Neural progenitor cell (in vitro differentiated cells): Measurements from ENCODE around the gene ELMO1. TPM values are rescaled to one million over a fixed set of nuclear protein-coding genes. Genes with fewer than 3 reads are reported as not detected.

Source experiments
- DNase-seq: peaks from one replicate; pipeline ENCODE4 v3.0.0-alpha.2; 2016; ENCODE audit warnings: low spot score
- H2AFZ ChIP-seq: fragments of 200-600 bp; sonication (generic); replicated peaks from 2 replicates; pipeline ENCODE4 v1.6.1; 2016; ENCODE audit warnings: antibody characterized with exemption
- H3F3A ChIP-seq: fragments of 200-600 bp; sonication (generic); 2 replicates; pipeline ENCODE4 v1.6.1; 2016; ENCODE audit warnings: antibody characterized with exemption, low read depth
- H3K27ac ChIP-seq: fragments of 200-600 bp; sonication (generic); 2 replicates; pipeline ENCODE4 v1.5.1; 2016; ENCODE audit warnings: mild to moderate bottlenecking
- H3K27me3 ChIP-seq: fragments of 200-600 bp; sonication (generic); 2 replicates; pipeline ENCODE4 v1.6.1; 2016; ENCODE audit warnings: mild to moderate bottlenecking, moderate library complexity
- H3K36me3 ChIP-seq: fragments of 200-600 bp; sonication (generic); 2 replicates; pipeline ENCODE4 v1.5.1; 2016
- H3K4me1 ChIP-seq: fragments of 200-600 bp; sonication (generic); 2 replicates; pipeline ENCODE4 v1.6.1; 2016; ENCODE audit warnings: mixed run types
- H3K4me2 ChIP-seq: fragments of 200-600 bp; sonication (generic); 2 replicates; pipeline ENCODE4 v1.6.1; 2016
- H3K4me3 ChIP-seq: fragments of 200-600 bp; sonication (generic); 2 replicates; pipeline ENCODE4 v1.5.1; 2016
- H3K79me2 ChIP-seq: fragments of 200-600 bp; sonication (generic); 2 replicates; pipeline ENCODE4 v1.6.1; 2016; ENCODE audit warnings: low read depth
- H3K9ac ChIP-seq: fragments of 200-600 bp; sonication (generic); 2 replicates; pipeline ENCODE4 v1.6.1; 2016
- H3K9me3 ChIP-seq: fragments of 200-600 bp; sonication (generic); 2 replicates; pipeline ENCODE4 v1.5.1; 2016; ENCODE audit warnings: low read depth
- H4K20me1 ChIP-seq: fragments of 200-600 bp; sonication (generic); 2 replicates; pipeline ENCODE4 v1.6.1; 2016; ENCODE audit warnings: low read depth
- H3K27ac Mint-ChIP-seq: 3 replicates; pipeline ENCODE4 v1.8.0; 2021; ENCODE audit warnings: mixed read lengths
- H3K27me3 Mint-ChIP-seq: 2 replicates; pipeline ENCODE4 v1.8.0; 2022; ENCODE audit warnings: low read depth, mild to moderate bottlenecking, inconsistent platforms, moderate library complexity, mixed read lengths; ENCODE audit not compliant: insufficient read depth
- H3K36me3 Mint-ChIP-seq: 3 replicates; pipeline ENCODE4 v1.8.0; 2021; ENCODE audit warnings: mixed read lengths
- H3K4me1 Mint-ChIP-seq: 3 replicates; pipeline ENCODE4 v1.8.0; 2021; ENCODE audit warnings: mixed read lengths
- H3K4me3 Mint-ChIP-seq: 3 replicates; pipeline ENCODE4 v1.8.0; 2021; ENCODE audit warnings: mild to moderate bottlenecking, moderate library complexity, mixed read lengths
- H3K9me3 Mint-ChIP-seq: 3 replicates; pipeline ENCODE4 v1.8.0; 2020; ENCODE audit warnings: mixed read lengths
- EZH2 ChIP-seq: fragments of 200-600 bp; sonication (generic); IDR thresholded peaks from 2 replicates; pipeline ENCODE4 v1.6.1; 2017; ENCODE audit warnings: antibody characterized with exemption, mild to moderate bottlenecking, moderate library complexity
- EZH2phosphoT487 ChIP-seq: fragments of 200-600 bp; sonication (generic); IDR thresholded peaks from 2 replicates; pipeline ENCODE4 v1.6.1; 2017; ENCODE audit warnings: antibody characterized with exemption
- total RNA-seq: library from RNA; depleted of rRNA; stranded (reverse); fragments of >200 nt; gene quantifications from 2 replicates; pipeline ENCODE4 v1.2.3, GENCODE V29; 2015; ENCODE audit warnings: low replicate concordance
- TF ChIP-seq, protein P1 (sequence below): fragments of 200-600 bp; sonication (generic); IDR thresholded peaks from 2 replicates; pipeline ENCODE4 v1.5.1; 2017; ENCODE audit warnings: antibody characterized with exemption, mild to moderate bottlenecking

ELMO1 gene
- total RNA-seq, 1 donor from 2014 or later, result 22.0 TPM

DNA sequence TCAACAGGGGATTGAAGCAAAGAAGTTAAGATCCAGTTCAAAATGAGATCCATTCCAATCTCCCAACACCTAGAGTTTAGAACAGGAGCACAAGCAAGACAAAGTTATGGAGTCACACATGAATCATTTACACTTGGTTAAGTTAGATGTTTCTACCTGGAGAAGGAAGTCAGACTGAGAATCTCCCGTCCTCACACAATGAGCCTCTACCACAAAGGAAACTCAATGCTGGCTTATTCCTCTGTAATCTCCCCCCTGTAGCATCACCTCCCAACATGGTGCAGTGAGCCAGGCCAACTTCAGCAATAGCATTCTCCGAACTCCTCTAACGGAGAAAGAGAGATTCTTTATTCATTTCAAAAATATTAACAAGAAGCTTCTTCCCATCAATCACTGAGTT lies 82.2 kb downstream of the ELMO1 start:
- Histone ChIP-seq H3F3A (no peaks in the 10 kb centered on the region), H3K4me3 (no peak overlapping the region), H3K4me1 (peaks cover 28% of the 10 kb centered on the region), H3K9me3 (no peaks in the 10 kb centered on the region), H3K4me2 (no peak overlapping the region), H2AFZ (no peak overlapping the region), H3K27ac (no peak overlapping the region), H3K9ac (no peak overlapping the region), H3K36me3 (no peaks in the 10 kb centered on the region), H4K20me1 (no peaks in the 10 kb centered on the region), H3K27me3 (no peaks in the 10 kb centered on the region), H3K79me2 (no peaks in the 10 kb centered on the region)
- no peak overlapping the region for H3K4me3 Mint-ChIP-seq
- H3K9me3 Mint-ChIP-seq, result no peaks in the 10 kb centered on the region
- no peaks in the 10 kb centered on the region for H3K4me1 Mint-ChIP-seq
- H3K36me3 Mint-ChIP-seq, result no peaks in the 10 kb centered on the region
- DNase-seq, result no peak
- H3K27ac Mint-ChIP-seq, result no peak overlapping the region
- no peaks in the 10 kb centered on the region for H3K27me3 Mint-ChIP-seq
- no peak for TF ChIP-seq EZH2
- TF ChIP-seq, protein P1, sequence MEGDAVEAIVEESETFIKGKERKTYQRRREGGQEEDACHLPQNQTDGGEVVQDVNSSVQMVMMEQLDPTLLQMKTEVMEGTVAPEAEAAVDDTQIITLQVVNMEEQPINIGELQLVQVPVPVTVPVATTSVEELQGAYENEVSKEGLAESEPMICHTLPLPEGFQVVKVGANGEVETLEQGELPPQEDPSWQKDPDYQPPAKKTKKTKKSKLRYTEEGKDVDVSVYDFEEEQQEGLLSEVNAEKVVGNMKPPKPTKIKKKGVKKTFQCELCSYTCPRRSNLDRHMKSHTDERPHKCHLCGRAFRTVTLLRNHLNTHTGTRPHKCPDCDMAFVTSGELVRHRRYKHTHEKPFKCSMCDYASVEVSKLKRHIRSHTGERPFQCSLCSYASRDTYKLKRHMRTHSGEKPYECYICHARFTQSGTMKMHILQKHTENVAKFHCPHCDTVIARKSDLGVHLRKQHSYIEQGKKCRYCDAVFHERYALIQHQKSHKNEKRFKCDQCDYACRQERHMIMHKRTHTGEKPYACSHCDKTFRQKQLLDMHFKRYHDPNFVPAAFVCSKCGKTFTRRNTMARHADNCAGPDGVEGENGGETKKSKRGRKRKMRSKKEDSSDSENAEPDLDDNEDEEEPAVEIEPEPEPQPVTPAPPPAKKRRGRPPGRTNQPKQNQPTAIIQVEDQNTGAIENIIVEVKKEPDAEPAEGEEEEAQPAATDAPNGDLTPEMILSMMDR, result no peak
- no peak for TF ChIP-seq EZH2phosphoT487

- no peaks in the 10 kb centered on the region for H4K20me1 ChIP-seq
- no peak overlapping the region for H3K9ac ChIP-seq
- Mint-ChIP-seq H3K27ac (no peak overlapping the region), H3K4me3 (no peak overlapping the region), H3K36me3 (no peaks in the 10 kb centered on the region), H3K9me3 (no peaks in the 10 kb centered on the region), H3K27me3 (no peaks in the 10 kb centered on the region), H3K4me1 (no peaks in the 10 kb centered on the region)
- no peak overlapping the region for H2AFZ ChIP-seq
- H3K9me3 ChIP-seq, result no peaks in the 10 kb centered on the region
- no peaks in the 10 kb centered on the region for H3K36me3 ChIP-seq
- no peaks in the 10 kb centered on the region for H3K27me3 ChIP-seq
- no peaks in the 10 kb centered on the region for H3K79me2 ChIP-seq
- H3F3A ChIP-seq, result no peaks in the 10 kb centered on the region
- H3K4me2 ChIP-seq, result no peak overlapping the region
- no peak for TF ChIP-seq EZH2
- TF ChIP-seq EZH2phosphoT487, result no peak
- TF ChIP-seq, protein P1, result no peak
- H3K4me3 ChIP-seq, result no peak overlapping the region
- H3K27ac ChIP-seq, result no peak overlapping the region
- no peak for DNase-seq
- peaks cover 27% of the 10 kb centered on the region for H3K4me1 ChIP-seq
These were observed 83.3 kb downstream of the ELMO1 start for GRCh38 chr7:37365405-37365804.

- Histone ChIP-seq H3K36me3 (no peaks in the 10 kb centered on the region), H3K79me2 (no peaks in the 10 kb centered on the region), H3K4me2 (no peak overlapping the region), H3K9me3 (no peaks in the 10 kb centered on the region), H3K4me1 (peaks cover 27% of the 10 kb centered on the region), H3K27ac (no peak overlapping the region), H3K9ac (no peak overlapping the region), H2AFZ (no peak overlapping the region), H3K4me3 (no peak overlapping the region), H3F3A (no peaks in the 10 kb centered on the region), H4K20me1 (no peaks in the 10 kb centered on the region), H3K27me3 (no peaks in the 10 kb centered on the region)
- Mint-ChIP-seq H3K4me3 (no peak overlapping the region), H3K4me1 (peaks cover 4% of the 10 kb centered on the region), H3K9me3 (no peaks in the 10 kb centered on the region), H3K27ac (no peak overlapping the region), H3K27me3 (no peaks in the 10 kb centered on the region), H3K36me3 (no peaks in the 10 kb centered on the region)
- DNase-seq, result no peak
- TF ChIP-seq EZH2 (no peak), EZH2phosphoT487 (no peak)
- TF ChIP-seq, protein P1, result no peak
These were observed 83.8 kb downstream of the ELMO1 start for GRCh38 chr7:37364856-37365255.
